GM10266 (cell line): Measurements from ENCODE around the gene NFAM1.

ENCODE experiments used
- DNase-seq: peaks from one replicate; pipeline ENCODE4 v3.0.0; 2012; ENCODE audit errors: extremely low spot score
- TF ChIP-seq, protein P1 (sequence below): IDR thresholded peaks from 2 replicates; pipeline ENCODE4 v1.5.1; 2012; ENCODE audit warnings: mild to moderate bottlenecking, low read depth; ENCODE audit not compliant: control insufficient read depth, insufficient read depth; ENCODE audit errors: missing control alignments

NFAM1 gene

DNA sequence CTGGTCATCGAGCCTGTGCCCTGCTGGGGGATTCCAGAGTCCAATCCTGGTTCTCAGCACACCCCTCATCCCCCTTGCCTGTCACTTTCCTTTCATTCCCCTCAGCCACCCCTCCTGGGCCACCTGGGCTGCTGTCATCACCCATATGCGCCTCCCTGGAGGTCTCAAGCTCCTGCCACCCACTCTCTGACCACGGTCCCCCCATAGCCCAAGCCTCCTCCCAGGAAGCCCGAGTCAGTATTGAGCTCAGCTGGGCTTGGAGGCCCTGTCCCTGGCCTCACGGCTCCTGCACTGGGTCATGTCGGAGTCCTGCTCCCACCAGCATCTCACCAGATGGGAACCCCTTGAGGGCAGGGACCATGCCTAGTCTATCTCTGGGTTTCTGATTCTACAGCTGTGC is 44.6 kb downstream of the NFAM1 start:
- DNase-seq = no peak
- TF ChIP-seq, protein P1, sequence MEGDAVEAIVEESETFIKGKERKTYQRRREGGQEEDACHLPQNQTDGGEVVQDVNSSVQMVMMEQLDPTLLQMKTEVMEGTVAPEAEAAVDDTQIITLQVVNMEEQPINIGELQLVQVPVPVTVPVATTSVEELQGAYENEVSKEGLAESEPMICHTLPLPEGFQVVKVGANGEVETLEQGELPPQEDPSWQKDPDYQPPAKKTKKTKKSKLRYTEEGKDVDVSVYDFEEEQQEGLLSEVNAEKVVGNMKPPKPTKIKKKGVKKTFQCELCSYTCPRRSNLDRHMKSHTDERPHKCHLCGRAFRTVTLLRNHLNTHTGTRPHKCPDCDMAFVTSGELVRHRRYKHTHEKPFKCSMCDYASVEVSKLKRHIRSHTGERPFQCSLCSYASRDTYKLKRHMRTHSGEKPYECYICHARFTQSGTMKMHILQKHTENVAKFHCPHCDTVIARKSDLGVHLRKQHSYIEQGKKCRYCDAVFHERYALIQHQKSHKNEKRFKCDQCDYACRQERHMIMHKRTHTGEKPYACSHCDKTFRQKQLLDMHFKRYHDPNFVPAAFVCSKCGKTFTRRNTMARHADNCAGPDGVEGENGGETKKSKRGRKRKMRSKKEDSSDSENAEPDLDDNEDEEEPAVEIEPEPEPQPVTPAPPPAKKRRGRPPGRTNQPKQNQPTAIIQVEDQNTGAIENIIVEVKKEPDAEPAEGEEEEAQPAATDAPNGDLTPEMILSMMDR = no peak

DNA sequence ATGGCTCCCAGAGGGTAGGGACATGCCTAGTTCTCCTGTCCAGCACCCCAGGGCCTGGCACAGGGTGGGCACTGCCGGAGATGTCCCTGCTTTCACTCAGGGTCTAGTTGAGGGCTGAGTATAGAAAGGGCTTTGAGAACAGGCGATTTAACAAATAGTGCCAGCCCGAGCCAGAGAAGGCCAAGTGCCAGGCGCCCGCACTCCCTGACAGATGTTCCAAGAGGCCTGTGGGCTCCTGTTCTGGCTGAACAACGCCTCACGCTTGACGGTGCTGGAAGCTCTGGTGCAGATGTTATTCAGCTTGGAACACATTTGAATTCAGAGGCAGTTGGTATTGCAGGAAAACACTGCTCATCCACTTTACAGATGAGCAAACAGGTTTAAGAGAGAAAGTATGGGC is 46.5 kb downstream of the NFAM1 start:
- TF ChIP-seq, protein P1 = no peak
- no peak for DNase-seq

DNA sequence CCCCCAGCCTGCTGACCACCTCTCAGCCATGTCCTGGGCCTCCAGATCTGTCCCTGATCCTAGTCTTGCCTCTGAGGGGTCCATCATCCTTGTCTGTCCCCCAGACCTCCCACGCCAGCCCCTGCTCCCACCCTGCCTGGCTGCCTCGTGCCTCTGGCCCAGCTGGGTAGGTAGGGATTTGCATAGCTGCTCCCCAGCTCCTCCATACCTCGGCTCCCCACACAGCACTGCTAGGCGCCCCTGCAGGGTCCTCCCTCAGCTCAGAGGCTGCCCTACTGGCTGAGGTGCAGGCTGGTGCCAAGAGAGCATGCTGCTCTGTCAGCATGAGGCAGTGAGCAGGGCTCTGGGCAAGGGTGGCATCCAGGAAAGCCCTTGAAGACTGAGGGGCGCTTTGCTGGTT is 47.7 kb downstream of the NFAM1 start:
- DNase-seq = no peak
- TF ChIP-seq, protein P1 = no peak

DNA sequence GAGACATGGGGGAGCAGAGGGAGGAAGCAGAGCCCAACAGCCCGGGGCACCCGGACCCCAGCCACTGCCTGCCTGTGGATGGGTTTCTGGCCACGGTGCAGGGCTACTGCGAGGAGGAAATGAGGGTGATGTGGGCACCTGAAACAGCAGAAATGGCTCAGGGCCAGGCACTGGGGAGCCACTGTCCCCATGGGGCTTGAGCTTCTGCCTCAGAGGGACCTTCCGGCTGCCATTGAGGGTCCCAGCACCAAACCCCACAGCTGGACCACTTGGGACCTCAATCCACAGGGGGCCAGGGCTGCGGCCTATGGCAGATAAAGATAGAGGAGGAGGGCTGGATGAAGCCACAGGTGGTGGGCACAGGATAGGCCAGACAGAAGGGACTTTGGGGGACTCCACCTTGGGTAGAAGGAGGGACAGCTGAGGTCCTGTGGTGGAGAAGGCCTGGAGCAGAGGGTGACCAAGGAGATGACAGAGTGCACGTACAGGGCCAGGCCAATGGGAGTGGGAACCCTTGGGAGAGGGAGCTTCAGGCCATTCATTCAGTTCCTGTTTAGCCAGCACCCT is 48.3 kb downstream of the NFAM1 start:
- TF ChIP-seq, protein P1 = no peak
- DNase-seq = no peak

DNA sequence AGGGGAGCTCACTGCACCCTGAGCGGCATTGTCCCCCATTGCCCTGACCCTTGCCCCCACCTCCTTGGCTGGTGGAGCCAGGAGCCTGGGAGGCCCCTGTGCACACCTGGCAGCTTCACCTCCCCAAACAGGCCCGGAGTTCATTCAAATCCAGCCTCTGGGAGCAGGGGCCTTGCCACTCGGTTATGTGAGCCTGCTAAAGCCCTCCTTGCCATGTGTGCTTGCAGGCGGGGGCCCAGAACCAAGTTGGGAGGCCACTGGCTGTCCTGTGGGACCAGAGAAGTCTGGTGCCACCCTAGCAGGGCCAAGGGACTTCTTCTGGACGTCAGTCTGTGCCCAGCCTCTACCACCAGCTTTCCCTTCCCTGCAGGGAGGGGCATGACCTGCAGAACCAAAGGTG is 48.9 kb downstream of the NFAM1 start:
- no peak for DNase-seq

DNA sequence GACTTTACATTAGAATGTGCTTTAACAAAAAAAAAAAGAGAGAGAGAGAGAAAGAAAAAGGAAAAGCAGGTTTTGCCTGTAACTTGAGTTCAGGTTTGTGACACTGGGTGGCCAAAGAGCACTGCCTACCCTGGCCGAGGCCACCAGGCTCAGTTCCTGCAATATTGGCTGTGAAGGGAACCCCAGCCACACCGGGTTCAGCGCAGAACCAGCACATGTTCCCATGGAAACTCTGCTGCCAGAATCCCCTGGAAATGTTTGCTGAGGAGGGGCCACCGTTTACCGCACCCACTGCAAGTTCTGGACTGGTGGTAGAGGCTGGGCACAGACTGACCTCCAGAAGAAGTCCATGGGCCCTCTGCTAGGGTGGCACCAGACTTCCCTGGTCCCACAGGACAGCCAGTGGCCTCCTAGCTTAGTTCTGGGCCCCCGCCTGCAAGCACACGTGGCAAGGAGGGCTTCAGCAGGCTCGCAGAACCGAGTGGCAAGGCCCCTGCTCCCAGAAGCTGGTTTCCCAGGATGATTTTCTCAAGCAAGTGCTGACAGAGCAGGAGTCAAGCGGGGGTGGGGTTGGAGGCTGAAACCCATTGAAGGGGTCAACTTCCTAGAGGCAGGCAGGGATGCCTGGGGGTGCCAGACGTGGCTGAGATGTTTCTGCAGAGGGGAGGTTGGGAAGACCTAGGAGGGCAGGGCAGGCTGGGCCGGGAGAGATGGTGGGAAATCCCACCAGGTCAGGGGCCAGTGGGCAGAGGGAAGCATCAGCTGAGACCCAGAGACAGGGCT is 51.2 kb downstream of the NFAM1 start:
- DNase-seq = no peak
- TF ChIP-seq, protein P1 = no peak

More for the DNA sequence above, 48.9 kb downstream of the NFAM1 start:
- TF ChIP-seq, protein P1 = no peak

DNA sequence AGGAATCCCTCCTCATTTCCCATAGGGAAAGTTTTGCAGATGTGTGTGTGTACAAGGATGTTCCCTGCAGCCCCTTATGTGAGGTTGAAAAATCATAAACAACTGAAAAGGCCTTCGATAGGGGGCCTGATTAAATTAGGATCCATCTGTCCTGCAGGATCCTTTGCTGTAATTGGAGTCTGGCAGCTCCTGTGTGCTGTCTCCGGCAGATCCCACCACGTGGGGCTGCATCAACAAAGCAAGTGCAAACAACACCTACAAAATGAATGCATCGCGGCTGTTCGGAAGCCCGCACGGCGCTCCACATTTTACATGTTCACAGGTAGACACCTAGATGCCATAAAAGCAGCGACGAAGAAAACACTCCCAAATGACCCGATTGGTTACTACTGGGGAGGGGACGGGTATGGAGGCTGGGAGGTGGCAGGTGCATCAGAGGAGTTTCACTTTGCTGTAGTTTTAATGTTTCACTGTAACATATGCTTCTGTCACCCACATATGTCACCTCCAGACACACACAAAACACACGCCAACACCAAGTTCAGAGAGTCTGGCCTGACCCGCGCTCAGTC is 52.2 kb downstream of the NFAM1 start:
- TF ChIP-seq, protein P1 = no peak
- no peak for DNase-seq
